ENCODE results near the gene FADS6. TPM values are rescaled to one million over a fixed set of nuclear protein-coding genes. Genes with fewer than 3 reads are reported as not detected.

FADS6 gene
- total and polyA plus RNA-seq, 9 donors: 0.12 to 0.42 TPM; not detected in 7

DNA sequence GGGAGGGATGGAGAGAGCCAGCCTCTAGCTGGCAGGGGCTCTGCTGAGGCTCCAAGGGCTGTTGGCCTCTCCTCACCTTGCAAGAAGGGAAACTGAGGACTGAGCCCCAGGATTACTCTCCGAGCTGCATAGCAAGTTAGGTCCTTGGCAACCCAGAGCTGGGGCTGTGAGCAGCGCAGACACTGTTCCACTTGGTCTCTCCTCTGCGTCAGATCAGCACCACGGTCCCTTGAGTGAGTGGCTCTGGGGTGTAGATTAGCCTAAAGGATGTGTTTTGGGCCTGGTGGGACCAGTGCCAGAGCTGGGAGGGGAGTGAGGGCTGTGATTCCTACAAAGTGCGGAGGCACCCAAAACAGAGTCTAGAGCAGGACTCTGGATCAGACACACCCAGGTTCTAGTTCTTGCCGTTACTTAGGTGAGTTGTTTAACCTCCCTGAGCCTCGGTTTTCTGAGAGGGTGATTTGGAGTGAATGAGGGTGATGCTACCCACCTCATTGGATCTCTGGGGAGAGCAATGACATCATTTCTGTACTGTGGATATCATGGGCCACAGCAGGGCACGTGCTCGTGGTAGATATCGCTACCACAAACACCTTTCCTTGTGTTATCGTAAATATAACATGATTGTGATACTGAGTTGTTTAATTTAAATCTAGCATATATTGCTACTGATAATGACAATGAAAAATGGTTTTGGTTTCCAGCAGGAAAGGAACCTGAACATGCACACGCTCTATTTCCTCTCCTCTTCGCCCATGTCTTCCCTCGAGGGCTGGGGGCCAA is 8.1 kb upstream of the FADS6 start:
- TF ChIP-seq, protein P1, sequence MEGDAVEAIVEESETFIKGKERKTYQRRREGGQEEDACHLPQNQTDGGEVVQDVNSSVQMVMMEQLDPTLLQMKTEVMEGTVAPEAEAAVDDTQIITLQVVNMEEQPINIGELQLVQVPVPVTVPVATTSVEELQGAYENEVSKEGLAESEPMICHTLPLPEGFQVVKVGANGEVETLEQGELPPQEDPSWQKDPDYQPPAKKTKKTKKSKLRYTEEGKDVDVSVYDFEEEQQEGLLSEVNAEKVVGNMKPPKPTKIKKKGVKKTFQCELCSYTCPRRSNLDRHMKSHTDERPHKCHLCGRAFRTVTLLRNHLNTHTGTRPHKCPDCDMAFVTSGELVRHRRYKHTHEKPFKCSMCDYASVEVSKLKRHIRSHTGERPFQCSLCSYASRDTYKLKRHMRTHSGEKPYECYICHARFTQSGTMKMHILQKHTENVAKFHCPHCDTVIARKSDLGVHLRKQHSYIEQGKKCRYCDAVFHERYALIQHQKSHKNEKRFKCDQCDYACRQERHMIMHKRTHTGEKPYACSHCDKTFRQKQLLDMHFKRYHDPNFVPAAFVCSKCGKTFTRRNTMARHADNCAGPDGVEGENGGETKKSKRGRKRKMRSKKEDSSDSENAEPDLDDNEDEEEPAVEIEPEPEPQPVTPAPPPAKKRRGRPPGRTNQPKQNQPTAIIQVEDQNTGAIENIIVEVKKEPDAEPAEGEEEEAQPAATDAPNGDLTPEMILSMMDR (IDR thresholded peaks at IDR 0.05): no peak
- TF ChIP-seq POLR2A (IDR thresholded peaks at IDR 0.05): no peak
- TF ChIP-seq EP300 (IDR thresholded peaks at IDR 0.05): no peak
- H3K27me3 ChIP-seq: no peaks in the 10 kb centered on the region
- H3K4me3 ChIP-seq: no peak overlapping the region
- no peaks in the 10 kb centered on the region for H3K9me3 ChIP-seq
- H3K27ac ChIP-seq: no peak overlapping the region
- WGBS, 3 donors: 71 to 75% (median 74%) methylated on average over 14 of the region's 14 CpGs
- no peak for DNase-seq
- no peaks in the 10 kb centered on the region for H3K36me3 ChIP-seq
- intact Hi-C loops (cut with DNase I): no loop called here
- H3K4me1 ChIP-seq (ENCODE audit: insufficient read depth): no peaks in the 10 kb centered on the region

DNA sequence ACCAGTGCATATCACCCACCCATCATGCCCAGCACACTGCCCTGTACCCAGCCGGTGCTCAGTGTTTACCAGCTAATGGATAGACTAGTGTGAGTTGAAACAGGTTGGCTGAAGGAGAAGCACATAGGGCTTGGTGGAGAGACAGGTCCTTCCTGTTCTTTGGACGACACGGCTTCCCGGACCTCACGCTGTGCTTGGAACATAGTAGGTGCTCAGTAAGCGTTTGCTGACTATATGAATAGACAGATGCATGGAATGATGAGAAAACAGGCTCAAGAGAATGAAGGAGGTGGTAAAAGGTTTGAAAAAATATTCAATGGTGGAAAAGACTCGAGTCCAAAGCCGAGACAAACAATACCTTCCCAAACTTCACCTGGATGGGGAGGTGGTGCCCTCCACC is 6.8 kb upstream of the FADS6 start:
- no peak for DNase-seq

DNA sequence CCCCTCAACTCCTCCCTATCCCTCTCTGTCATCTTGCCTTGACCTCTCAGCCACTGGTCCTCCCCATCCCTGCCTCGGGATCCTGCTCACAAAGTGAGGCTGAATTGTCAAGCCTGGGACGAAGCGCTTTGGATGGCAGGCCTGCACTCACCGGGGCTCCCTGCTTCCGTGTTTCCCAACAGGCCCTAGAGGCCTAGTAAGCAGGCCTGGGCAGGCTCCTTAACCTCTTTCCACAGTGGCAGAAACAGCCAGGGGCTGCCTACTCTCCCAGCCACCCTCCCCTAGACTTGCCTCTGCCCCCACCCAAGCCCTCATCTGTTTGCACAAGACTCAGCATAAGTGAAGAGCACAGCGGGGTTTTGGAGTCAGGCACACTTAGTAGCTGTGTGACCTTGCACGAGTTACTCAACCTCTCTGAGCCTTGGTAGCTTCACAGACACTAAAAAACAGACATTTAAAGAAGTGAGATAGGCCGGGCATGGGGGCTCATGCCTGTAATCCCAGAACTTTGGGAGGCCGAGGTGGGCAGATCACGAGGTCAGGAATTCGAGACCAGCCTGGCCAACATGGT is 5.0 kb upstream of the FADS6 start:
- TF ChIP-seq EP300 (IDR thresholded peaks at IDR 0.05) (no peak), POLR2A (IDR thresholded peaks at IDR 0.05) (no peak)
- TF ChIP-seq, protein P1 (IDR thresholded peaks at IDR 0.05): no peak
- Histone ChIP-seq H3K9me3 (no peaks in the 10 kb centered on the region), H3K36me3 (no peaks in the 10 kb centered on the region), H3K27ac (no peak overlapping the region), H3K4me1 (ENCODE audit: insufficient read depth) (no peaks in the 10 kb centered on the region), H3K27me3 (no peaks in the 10 kb centered on the region), H3K4me3 (no peak overlapping the region)
- WGBS, 3 donors: 80 to 83% (median 81%) methylated on average over 11 of the region's 11 CpGs
- intact Hi-C loops (cut with DNase I): no loop called here
- DNase-seq: no peak

More for the DNA sequence above, 6.8 kb upstream of the FADS6 start:
- no peak overlapping the region for H3K4me3 ChIP-seq
- intact Hi-C loops (cut with DNase I): no loop called here
- H3K4me1 ChIP-seq (ENCODE audit: insufficient read depth): no peaks in the 10 kb centered on the region
- H3K9me3 ChIP-seq: no peaks in the 10 kb centered on the region
- TF ChIP-seq, protein P1 (IDR thresholded peaks at IDR 0.05): no peak
- no peak for TF ChIP-seq POLR2A (IDR thresholded peaks at IDR 0.05)
- TF ChIP-seq EP300 (IDR thresholded peaks at IDR 0.05): no peak
- no peak overlapping the region for H3K27ac ChIP-seq
- no peaks in the 10 kb centered on the region for H3K27me3 ChIP-seq
- 83 to 85% (median 84%) methylated on average over 8 of the region's 8 CpGs for WGBS, 3 donors
- no peaks in the 10 kb centered on the region for H3K36me3 ChIP-seq

DNA sequence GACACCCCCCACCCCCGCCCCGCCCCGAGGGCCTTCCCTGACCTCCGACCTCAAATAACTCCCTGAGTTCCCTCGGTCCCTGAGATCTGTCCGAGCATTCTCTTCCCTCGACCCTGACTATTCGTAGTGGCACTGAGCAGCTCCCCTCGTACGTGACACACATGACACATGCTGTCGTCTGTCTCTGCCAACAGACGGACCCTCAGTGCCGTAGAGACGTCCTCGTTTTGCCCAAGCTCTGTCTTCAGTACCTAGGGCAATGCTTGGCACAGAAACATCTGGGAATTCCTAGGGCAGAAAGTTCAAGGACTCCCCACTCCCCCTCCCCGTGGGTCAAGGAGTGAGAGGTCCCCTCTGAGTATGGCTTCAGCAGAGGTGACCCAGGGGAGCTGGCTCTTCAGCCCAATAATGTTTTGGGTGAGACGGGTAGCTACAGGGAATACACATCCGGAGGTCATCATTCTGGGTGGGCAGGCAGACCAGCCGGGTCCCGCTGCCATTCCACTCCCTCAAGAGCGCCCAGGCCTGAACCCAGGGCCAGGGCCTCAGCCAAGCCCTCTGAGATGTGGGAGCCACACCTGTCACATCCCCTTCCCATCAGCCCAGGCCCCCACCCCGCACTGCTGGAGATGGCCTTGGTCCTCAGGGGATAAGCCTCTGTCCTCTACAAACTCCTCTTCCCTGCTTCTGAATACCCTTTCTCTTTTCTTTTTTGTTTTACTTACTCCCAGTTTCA is 671 bp upstream of the FADS6 start:
- H3K27ac ChIP-seq: no peak overlapping the region
- H3K36me3 ChIP-seq: no peaks in the 10 kb centered on the region
- intact Hi-C loops (cut with DNase I): no loop called here
- TF ChIP-seq, protein P1 (IDR thresholded peaks at IDR 0.05): no peak
- no peak for TF ChIP-seq POLR2A (IDR thresholded peaks at IDR 0.05)
- no peak for TF ChIP-seq EP300 (IDR thresholded peaks at IDR 0.05)
- WGBS, 3 donors: 26 to 28% (median 28%) methylated on average over 21 to 22 of the region's 22 CpGs
- H3K9me3 ChIP-seq: no peaks in the 10 kb centered on the region
- peaks cover 3% of the 10 kb centered on the region for H3K4me1 ChIP-seq (ENCODE audit: insufficient read depth)
- no peak for DNase-seq
- no peak overlapping the region for H3K4me3 ChIP-seq
- no peaks in the 10 kb centered on the region for H3K27me3 ChIP-seq

Data from ovary (tissue), 9 donors.